Endothelial cell of umbilical vein (primary cell): ENCODE data around the gene UTF1. TPM values are rescaled to one million over a fixed set of nuclear protein-coding genes. Genes with fewer than 3 reads are reported as not detected.

Experiments used
- BruUV-seq: library from RNA; stranded (reverse); fragments of 400-500 nt; replicated peaks from 2 replicates; lab custom pipeline; 2021; lab: Mats Ljungman, UMichigan
- CTCF ChIA-PET: fragments of 300-600, 350-600 bp; sonication (Branson Sonifier 250); formaldehyde crosslinking; loops from one replicate; lab custom pipeline; 2021; ENCODE audit warnings: antibody characterized with exemption, inconsistent platforms; lab: Charles Lee
- POLR2A ChIA-PET: fragments of 300-600, 350-600 bp; sonication (Branson Sonifier 250); formaldehyde crosslinking; loops from one replicate; lab custom pipeline; 2021; ENCODE audit warnings: antibody characterized with exemption, inconsistent platforms; lab: Charles Lee
- DNase-seq: peaks from one replicate; pipeline ENCODE4 v3.0.0-alpha.2; 2011; ENCODE audit warnings: low read depth, low spot score
- FAIRE-seq: peaks from 2 replicates; lab custom pipeline; 2011; peaks lifted over from hg19 to GRCh38; lab: Jason Lieb, UNC
- H2AFZ ChIP-seq: 2 replicates; pipeline ENCODE4 v1.6.0; 2012; ENCODE audit warnings: low read depth, low read length, control low read depth, inconsistent platforms
- H3K27ac ChIP-seq: 2 replicates; pipeline ENCODE4 v1.5.1; 2011; ENCODE audit warnings: low read depth, mild to moderate bottlenecking, control low read depth, low read length, moderate library complexity; ENCODE audit not compliant: insufficient read depth
- H3K27me3 ChIP-seq, 2 experiments: 2 replicates each; pipeline versions ENCODE4 v1.6.0 to v1.6.1; 2011; ENCODE audit warnings: low read length in 2 of 2, mixed read lengths in 1 of 2; ENCODE audit not compliant: control insufficient read depth in 2 of 2, insufficient read depth in 2 of 2
- H3K36me3 ChIP-seq, 2 experiments: 2 replicates in 1 of 2; 3 replicates in 1 of 2; pipeline ENCODE4 v1.5.1; 2011; ENCODE audit warnings: low read length in 2 of 2, mild to moderate bottlenecking in 1 of 2, moderate library complexity in 1 of 2; ENCODE audit not compliant: control insufficient read depth in 2 of 2, insufficient read depth in 2 of 2; ENCODE audit errors: extremely low read depth in 1 of 2
- H3K4me1 ChIP-seq: 3 replicates; pipeline ENCODE4 v1.5.1; 2011; ENCODE audit warnings: mild to moderate bottlenecking, low read length; ENCODE audit not compliant: control insufficient read depth, insufficient read depth; ENCODE audit errors: extremely low read depth
- H3K4me2 ChIP-seq: 2 replicates; pipeline ENCODE4 v1.6.1; 2011; ENCODE audit warnings: low read length, control low read depth, mixed read lengths; ENCODE audit not compliant: insufficient read depth
- H3K4me3 ChIP-seq, 3 experiments: fragments of 200-600 bp in 1 of 3; sonication (generic), shearing (Covaris generic) in 1 of 3; replicated peaks in 1 of 3; 2 replicates each; pipeline ENCODE4 v1.5.1; 2011 to 2016; ENCODE audit warnings: control low read depth in 3 of 3, low read length in 3 of 3, mild to moderate bottlenecking in 2 of 3, inconsistent platforms in 1 of 3, low read depth in 1 of 3, moderate library complexity in 1 of 3; ENCODE audit not compliant: insufficient read depth in 1 of 3
- H3K79me2 ChIP-seq: 2 replicates; pipeline ENCODE4 v1.6.0; 2012; ENCODE audit warnings: low read length, inconsistent platforms; ENCODE audit not compliant: control insufficient read depth, insufficient read depth
- H3K9ac ChIP-seq: replicated peaks from 2 replicates; pipeline ENCODE3; 2011; ENCODE audit warnings: low read length, control low read depth; ENCODE audit not compliant: insufficient read depth; ENCODE audit errors: extremely low read depth
- H3K9me1 ChIP-seq: replicated peaks from 3 replicates; pipeline ENCODE4 v1.6.0; 2011; ENCODE audit warnings: mild to moderate bottlenecking, low read length; ENCODE audit not compliant: control insufficient read depth, insufficient read depth; ENCODE audit errors: extremely low read depth
- H3K9me3 ChIP-seq: replicated peaks from 2 replicates; pipeline ENCODE4 v1.5.1; 2012; ENCODE audit warnings: low read length, inconsistent platforms; ENCODE audit not compliant: control insufficient read depth, insufficient read depth
- H4K20me1 ChIP-seq: replicated peaks from 2 replicates; pipeline ENCODE3; 2011; ENCODE audit warnings: mild to moderate bottlenecking, low read length; ENCODE audit not compliant: control insufficient read depth, insufficient read depth; ENCODE audit errors: extremely low read depth
- EZH2 ChIP-seq: IDR thresholded peaks from 2 replicates; pipeline ENCODE4 v1.6.1; 2012; ENCODE audit warnings: borderline replicate concordance, low read depth, mild to moderate bottlenecking, moderate library complexity, low read length, inconsistent platforms; ENCODE audit not compliant: severe bottlenecking
- FOS ChIP-seq: IDR thresholded peaks from 2 replicates; pipeline ENCODE4 v1.6.1; 2011; ENCODE audit warnings: mild to moderate bottlenecking, low read length, moderate library complexity, borderline replicate concordance; ENCODE audit not compliant: insufficient read depth
- GATA2 ChIP-seq: IDR thresholded peaks from 2 replicates; pipeline ENCODE4 v1.7.0; 2011; ENCODE audit warnings: low read depth, mild to moderate bottlenecking, moderate library complexity, mixed read lengths, low read length; ENCODE audit not compliant: insufficient read length, insufficient read depth
- JUN ChIP-seq: IDR thresholded peaks from 2 replicates; pipeline ENCODE4 v1.6.1; 2011; ENCODE audit warnings: borderline replicate concordance, low read depth; ENCODE audit not compliant: insufficient read length, insufficient read depth
- MYC ChIP-seq: IDR thresholded peaks from one replicate; pipeline ENCODE4 v1.6.1; 2011; ENCODE audit warnings: mild to moderate bottlenecking, low read depth, low read length
- POLR2A ChIP-seq: IDR thresholded peaks from 2 replicates; pipeline ENCODE4 v1.6.1; 2012; ENCODE audit warnings: low read depth, mild to moderate bottlenecking, control low read depth, low read length
- POLR2AphosphoS5 ChIP-seq: IDR thresholded peaks from 2 replicates; pipeline ENCODE4 v1.6.1; 2012; ENCODE audit warnings: low read depth, mild to moderate bottlenecking, control low read depth, low read length, moderate library complexity; ENCODE audit not compliant: insufficient read depth
- dilution Hi-C: fragments of 300-500 bp; cut with MboI; formaldehyde crosslinking; loops from one replicate; pipeline ENCODE4 v1.15.0; 2019; ENCODE audit warnings: low sequenced_read_pairs; ENCODE audit not compliant: extremely low pct_ligation_motif_present
- intact Hi-C: fragments of 100-400 bp; cut with micrococcal nuclease; formaldehyde crosslinking; loops from one replicate; pipeline ENCODE4 v1.10.0; 2022
- polyA plus RNA-seq, 4 experiments: library from polyadenylated mRNA; depleted of rRNA in 3 of 4; stranded (reverse) in 3 of 4; unstranded in 1 of 4; fragments of >200 nt; gene quantifications; 2 replicates each; pipeline versions ENCODE4 v1.2.1 to v1.2.3, GENCODE V29; 2011 to 2012; ENCODE audit warnings: missing spikeins in 1 of 4
- total RNA-seq: library from RNA; stranded (reverse); gene quantifications from 2 replicates; pipeline ENCODE4 v1.2.3, GENCODE V29; 2021
- TF ChIP-seq, protein P1 (sequence below), 2 donors: IDR thresholded peaks; 1 replicate in 1 of 2; 2 replicates in 1 of 2; pipeline ENCODE4 v1.5.1; 2011; ENCODE audit warnings: low read length in 2 of 2, mild to moderate bottlenecking in 2 of 2, moderate library complexity in 2 of 2, control low read depth in 1 of 2, inconsistent platforms in 1 of 2, low read depth in 1 of 2; ENCODE audit not compliant: insufficient read depth in 1 of 2; ENCODE audit errors: extremely low read depth in 1 of 2
- TF ChIP-seq, protein P2 (sequence below): IDR thresholded peaks from 2 replicates; pipeline ENCODE4 v1.6.1; 2011; ENCODE audit not compliant: insufficient read depth, insufficient read length

The UTF1 gene
- total and polyA plus RNA-seq, 2 donors (not counting 3 experiments of a cell fraction or from before 2014, with no cell fraction given), result not detected

DNA sequence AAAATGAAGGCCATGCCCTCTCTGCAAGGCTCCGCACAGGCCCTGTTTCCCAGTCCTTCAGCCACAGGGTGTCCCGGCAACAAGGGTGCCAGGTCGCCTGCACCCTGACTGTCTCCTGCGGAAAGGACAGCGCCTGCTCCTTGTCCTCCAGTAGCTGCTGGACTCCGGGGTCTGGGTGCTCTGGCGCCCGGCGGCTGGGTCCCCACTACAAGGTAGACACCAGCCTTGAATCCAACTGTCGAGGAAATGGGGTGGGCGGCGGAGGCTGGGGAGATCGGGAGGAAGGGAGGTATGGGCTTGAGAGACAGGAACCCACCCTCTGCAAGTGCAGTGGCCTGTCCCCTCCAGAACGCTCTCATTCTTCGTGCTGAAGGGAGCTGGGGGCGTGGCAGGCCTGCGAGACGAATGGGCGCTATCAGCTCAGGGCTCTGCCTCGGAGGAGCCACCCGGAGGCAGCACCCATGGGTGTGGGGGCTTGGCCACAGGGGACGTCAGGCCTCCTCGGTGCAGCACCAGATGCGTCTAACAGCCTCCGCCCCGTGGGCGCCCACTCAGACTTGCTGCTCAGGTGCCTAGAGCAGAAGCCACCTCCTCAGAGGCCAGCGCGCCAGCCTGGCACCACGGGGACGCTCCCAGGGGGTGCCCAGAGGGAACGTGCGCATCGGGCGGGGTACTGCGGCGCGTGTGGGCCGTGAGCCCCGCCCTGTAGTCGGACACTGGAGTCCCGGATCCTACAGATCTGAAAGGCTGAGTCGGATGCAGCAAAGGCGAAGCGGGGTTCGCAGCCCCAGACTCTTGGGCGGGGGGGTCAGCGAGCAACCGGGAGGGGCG is 31.1 kb downstream of the UTF1 start:
- TF ChIP-seq, protein P1, sequence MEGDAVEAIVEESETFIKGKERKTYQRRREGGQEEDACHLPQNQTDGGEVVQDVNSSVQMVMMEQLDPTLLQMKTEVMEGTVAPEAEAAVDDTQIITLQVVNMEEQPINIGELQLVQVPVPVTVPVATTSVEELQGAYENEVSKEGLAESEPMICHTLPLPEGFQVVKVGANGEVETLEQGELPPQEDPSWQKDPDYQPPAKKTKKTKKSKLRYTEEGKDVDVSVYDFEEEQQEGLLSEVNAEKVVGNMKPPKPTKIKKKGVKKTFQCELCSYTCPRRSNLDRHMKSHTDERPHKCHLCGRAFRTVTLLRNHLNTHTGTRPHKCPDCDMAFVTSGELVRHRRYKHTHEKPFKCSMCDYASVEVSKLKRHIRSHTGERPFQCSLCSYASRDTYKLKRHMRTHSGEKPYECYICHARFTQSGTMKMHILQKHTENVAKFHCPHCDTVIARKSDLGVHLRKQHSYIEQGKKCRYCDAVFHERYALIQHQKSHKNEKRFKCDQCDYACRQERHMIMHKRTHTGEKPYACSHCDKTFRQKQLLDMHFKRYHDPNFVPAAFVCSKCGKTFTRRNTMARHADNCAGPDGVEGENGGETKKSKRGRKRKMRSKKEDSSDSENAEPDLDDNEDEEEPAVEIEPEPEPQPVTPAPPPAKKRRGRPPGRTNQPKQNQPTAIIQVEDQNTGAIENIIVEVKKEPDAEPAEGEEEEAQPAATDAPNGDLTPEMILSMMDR (IDR thresholded peaks at IDR 0.05; ENCODE audit: extremely low read depth in 1 of 2, insufficient read depth in 1 of 2, low read depth in 1 of 2, low read length in 2 of 2), result no peak
- TF ChIP-seq POLR2AphosphoS5 (no peak), JUN (no peak), EZH2 (no peak), MYC (no peak), POLR2A (no peak), GATA2 (no peak), FOS (no peak)
- TF ChIP-seq, protein P2, sequence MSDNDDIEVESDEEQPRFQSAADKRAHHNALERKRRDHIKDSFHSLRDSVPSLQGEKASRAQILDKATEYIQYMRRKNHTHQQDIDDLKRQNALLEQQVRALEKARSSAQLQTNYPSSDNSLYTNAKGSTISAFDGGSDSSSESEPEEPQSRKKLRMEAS, result no peak
- Histone ChIP-seq H3K4me3 (peak overlapping the region; percentile 13 to 40 (median 25)), H3K27me3 (peaks cover 0 to 4% of the 10 kb centered on the region in 2 experiments), H2AFZ (peak overlapping the region; percentile 49), H3K4me1 (peaks cover 26% of the 10 kb centered on the region), H3K9ac (no peak overlapping the region), H3K9me1 (no peaks in the 10 kb centered on the region), H3K27ac (no peak overlapping the region), H3K9me3 (no peaks in the 10 kb centered on the region), H3K79me2 (no peaks in the 10 kb centered on the region), H3K36me3 (no peaks in the 10 kb centered on the region), H4K20me1 (no peaks in the 10 kb centered on the region), H3K4me2 (peak overlapping the region; percentile 39)
- no peak for DNase-seq
- TSS peak; percentile 48 for BruUV-seq
- intact Hi-C loops (no loop called here), dilution Hi-C loops (no loop called here)
- ChIA-PET POLR2A (no interaction called here), CTCF (no interaction called here)
- FAIRE-seq, result no peak
